ENCODE results near the gene CBX2.

Gene CBX2

GRCh38 chr17:79738643-79739042 is 39.3 kb upstream of the CBX2 start:
- TF ChIP-seq CTCF (IDR thresholded peaks at IDR 0.05; ENCODE audit: insufficient read depth, low read depth, low read length, missing control alignments), result no peak
- DNase-seq (ENCODE audit: low read depth), result no peak
- H3K4me3 ChIP-seq (ENCODE audit: low read length), result no peak overlapping the region

- no peak for TF ChIP-seq CTCF (IDR thresholded peaks at IDR 0.05; ENCODE audit: insufficient read depth, low read depth, low read length, missing control alignments)
- no peak for DNase-seq (ENCODE audit: low read depth)
- no peak overlapping the region for H3K4me3 ChIP-seq (ENCODE audit: low read length)
Measured at GRCh38 chr17:79739148-79740062, 38.5 kb upstream of the CBX2 start.

GRCh38 chr17:79740413-79740812 is 37.5 kb upstream of the CBX2 start:
- no peak for TF ChIP-seq CTCF (IDR thresholded peaks at IDR 0.05; ENCODE audit: insufficient read depth, low read depth, low read length, missing control alignments)
- DNase-seq (ENCODE audit: low read depth), result no peak
- no peak overlapping the region for H3K4me3 ChIP-seq (ENCODE audit: low read length)

- TF ChIP-seq CTCF (IDR thresholded peaks at IDR 0.05; ENCODE audit: insufficient read depth, low read depth, low read length, missing control alignments), result no peak
- DNase-seq (ENCODE audit: low read depth), result no peak
- H3K4me3 ChIP-seq (ENCODE audit: low read length), result no peak overlapping the region
Measured at GRCh38 chr17:79741401-79741750, 36.6 kb upstream of the CBX2 start.

- H3K4me3 ChIP-seq (ENCODE audit: low read length), result no peak overlapping the region
- TF ChIP-seq CTCF (IDR thresholded peaks at IDR 0.05; ENCODE audit: insufficient read depth, low read depth, low read length, missing control alignments), result peak; percentile 64
- peak; percentile 56 for DNase-seq (ENCODE audit: low read depth)
Measured at GRCh38 chr17:79741751-79742588, 36.0 kb upstream of the CBX2 start.

- TF ChIP-seq CTCF (IDR thresholded peaks at IDR 0.05; ENCODE audit: insufficient read depth, low read depth, low read length, missing control alignments), result no peak
- no peak overlapping the region for H3K4me3 ChIP-seq (ENCODE audit: low read length)
- no peak for DNase-seq (ENCODE audit: low read depth)
Measured at GRCh38 chr17:79742589-79742918, 35.4 kb upstream of the CBX2 start.
